CD4-positive, alpha-beta memory T cell (primary cell): ENCODE measurements around the gene AMPD1. TPM values are rescaled to one million over a fixed set of nuclear protein-coding genes. Genes with fewer than 3 reads are reported as not detected.
A peak's percentile ranks its signal among the peaks of the same experiment; 100 is the strongest.

Experiments
- CTCF ChIA-PET: fragments of 350-600 bp; sonication (Branson Sonifier 250); formaldehyde crosslinking; loops from one replicate; lab custom pipeline; 2021; ENCODE audit warnings: inconsistent platforms; ENCODE audit not compliant: partially characterized antibody; lab: Charles Lee
- POLR2A ChIA-PET: fragments of 350-600 bp; sonication (Branson Sonifier 250); formaldehyde crosslinking; loops from one replicate; lab custom pipeline; 2021; ENCODE audit not compliant: partially characterized antibody; lab: Charles Lee
- DNase-seq, 5 donors: peaks; one replicate each; pipeline versions ENCODE4 v3.0.0 to v3.0.0-alpha.2; 2020 to 2022; ENCODE audit warnings: mixed read lengths in 1 of 5
- H3K27ac ChIP-seq: one replicate; pipeline ENCODE4 v1.7.0; 2013; ENCODE audit warnings: low read depth, low read length
- H3K27me3 ChIP-seq: 2 replicates; pipeline ENCODE4 v1.7.0; 2013; ENCODE audit warnings: mild to moderate bottlenecking, low read length, moderate library complexity; ENCODE audit not compliant: insufficient read depth
- H3K36me3 ChIP-seq: 2 replicates; pipeline ENCODE4 v1.7.0; 2013; ENCODE audit warnings: mild to moderate bottlenecking, low read length, moderate library complexity; ENCODE audit not compliant: insufficient read depth
- H3K4me1 ChIP-seq: 2 replicates; pipeline ENCODE4 v1.7.0; 2013; ENCODE audit warnings: mild to moderate bottlenecking, low read length, moderate library complexity; ENCODE audit not compliant: insufficient read depth
- H3K4me3 ChIP-seq, 2 donors: one replicate each; pipeline ENCODE4 v1.7.0; 2013; ENCODE audit warnings: low read length in 2 of 2, mild to moderate bottlenecking in 1 of 2
- H3K9me3 ChIP-seq, 2 donors: one replicate each; pipeline ENCODE4 v1.7.0; 2013; ENCODE audit warnings: low read length in 2 of 2, control low read depth in 1 of 2; ENCODE audit not compliant: control insufficient read depth in 1 of 2
- H3K27ac Mint-ChIP-seq, 7 donors: one replicate each; pipeline ENCODE4 v1.8.0; 2020 to 2021; ENCODE audit warnings: mixed read lengths in 7 of 7, mild to moderate bottlenecking in 6 of 7, inconsistent platforms in 3 of 7, moderate library complexity in 3 of 7
- H3K27me3 Mint-ChIP-seq, 2 donors: one replicate each; pipeline ENCODE4 v1.8.0; 2020 to 2021; ENCODE audit warnings: mixed read lengths in 2 of 2
- H3K36me3 Mint-ChIP-seq, 2 donors: one replicate each; pipeline ENCODE4 v1.8.0; 2020 to 2021; ENCODE audit warnings: mixed read lengths in 2 of 2, inconsistent platforms in 1 of 2, mild to moderate bottlenecking in 1 of 2
- H3K4me1 Mint-ChIP-seq, 4 donors: one replicate each; pipeline ENCODE4 v1.8.0; 2020 to 2021; ENCODE audit warnings: mixed read lengths in 4 of 4, mild to moderate bottlenecking in 1 of 4
- H3K4me3 Mint-ChIP-seq, 8 donors: one replicate each; pipeline ENCODE4 v1.8.0; 2020 to 2021; ENCODE audit warnings: mixed read lengths in 8 of 8, mild to moderate bottlenecking in 7 of 8, moderate library complexity in 6 of 8, inconsistent platforms in 3 of 8
- H3K9me3 Mint-ChIP-seq, 8 donors: one replicate each; pipeline ENCODE4 v1.8.0; 2020 to 2021; ENCODE audit warnings: mixed read lengths in 8 of 8, mild to moderate bottlenecking in 5 of 8, inconsistent platforms in 3 of 8, moderate library complexity in 1 of 8
- intact Hi-C: fragments of 100-400 bp; cut with micrococcal nuclease; formaldehyde crosslinking; loops from one replicate; pipeline ENCODE4 v1.15.1; 2023
- polyA plus RNA-seq, 2 donors: library from polyadenylated mRNA; unstranded; fragments of 300-500 nt; fragmentation: Illumina TruSeq; gene quantifications; one replicate each; pipeline ENCODE4 v1.2.3, GENCODE V29; 2021
- total RNA-seq, 2 experiments: library from RNA; stranded (reverse); gene quantifications; one replicate each; pipeline ENCODE4 v1.2.3, GENCODE V29; 2021

The AMPD1 gene
- total and polyA plus RNA-seq, 4 experiments from 2014 or later, result not detected

DNA sequence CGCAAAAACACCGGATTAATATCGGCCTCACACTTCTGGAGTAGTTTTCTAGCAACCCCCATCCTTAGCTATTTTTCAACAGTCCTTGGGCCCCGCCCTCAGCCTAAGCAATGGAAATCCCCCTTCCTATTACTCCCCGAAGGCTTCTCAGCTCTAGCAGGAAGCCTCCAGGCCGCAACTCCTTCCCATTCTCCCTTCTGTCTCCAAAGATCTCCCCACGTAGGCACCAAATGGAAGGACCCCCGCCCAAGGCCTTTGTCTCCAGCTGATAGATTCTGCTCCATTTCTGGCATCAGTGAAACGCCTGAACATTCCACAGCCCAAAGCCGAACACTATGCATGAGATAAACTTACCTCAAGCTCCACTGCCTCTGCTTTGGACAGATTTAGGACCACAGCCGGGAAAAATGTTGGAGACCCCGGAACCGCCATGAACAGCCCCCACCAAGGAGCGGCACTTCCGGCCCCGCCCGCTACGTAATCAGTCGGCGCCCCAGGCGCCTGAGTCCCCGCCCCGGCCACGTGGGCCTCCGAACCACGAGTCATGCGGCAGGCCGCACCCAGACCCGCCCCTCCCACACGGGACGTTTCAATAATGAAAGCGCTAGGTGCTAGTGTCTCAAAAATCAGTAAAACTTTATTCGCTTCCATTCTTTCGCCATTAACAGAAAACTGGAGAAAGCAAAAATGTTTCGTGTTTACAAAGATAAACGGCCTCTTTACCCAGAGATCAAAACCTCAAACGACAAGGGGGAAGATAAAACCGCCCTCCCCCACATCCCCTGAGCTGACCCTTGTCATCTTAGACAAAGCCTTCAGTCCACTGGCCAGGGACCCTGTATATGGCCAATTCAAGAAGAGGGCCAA, 21.2 kb upstream of the AMPD1 start, which contains the start of gene NRAS:
Gene NRAS, minus strand, starts transcription at position 468 of the 867 bp plus-strand sequence. CDS start 611 bp downstream, outside the sequence.
- H3K9me3 ChIP-seq, result no peaks in the 10 kb centered on the region
- Mint-ChIP-seq H3K4me3 (peak within 1 kb of the TSS; percentile 94 to 99 (median 98)), H3K4me1 (peaks cover 10 to 25% (median 19%) of the 10 kb centered on the region in 4 donors), H3K9me3 (no peaks in the 10 kb centered on the region), H3K36me3 (peaks cover 32 to 81% of the 10 kb centered on the region in 2 donors), H3K27ac (peak within 1 kb of the TSS; percentile 99 to 100 (median 100)), H3K27me3 (no peaks in the 10 kb centered on the region)
- no peaks in the 10 kb centered on the region for H3K27me3 ChIP-seq
- peak within 1 kb of the TSS; percentile 97 for H3K27ac ChIP-seq
- H3K36me3 ChIP-seq, result peaks cover 44% of the 10 kb centered on the region
- POLR2A ChIA-PET, result interaction anchor here (0.8 to 2.7 kb wide), 16 partner anchors 10 to 812 kb away, joined by 3 to 31 read pairs (median 4); partner anchors contain the start of genes BCAS2, CSDE1, DENND2C and SIKE1
- DNase-seq, result peak; percentile 93 to 96 (median 94)
- CTCF ChIA-PET, result interaction anchor here (0.6 to 1.7 kb wide), 6 partner anchors 10 to 1644 kb away, joined by 3 to 7 read pairs (median 4); partner anchors contain the start of gene LRIG2
- intact Hi-C loops, result loop anchor here (1.0 to 2.0 kb wide), 6 partner anchors 41 to 370 kb away; partner anchors contain the start of genes BCAS2, CSDE1, DENND2C and SIKE1
- H3K4me1 ChIP-seq, result peaks cover 21% of the 10 kb centered on the region
- peak within 1 kb of the TSS; percentile 83 to 90 for H3K4me3 ChIP-seq

DNA sequence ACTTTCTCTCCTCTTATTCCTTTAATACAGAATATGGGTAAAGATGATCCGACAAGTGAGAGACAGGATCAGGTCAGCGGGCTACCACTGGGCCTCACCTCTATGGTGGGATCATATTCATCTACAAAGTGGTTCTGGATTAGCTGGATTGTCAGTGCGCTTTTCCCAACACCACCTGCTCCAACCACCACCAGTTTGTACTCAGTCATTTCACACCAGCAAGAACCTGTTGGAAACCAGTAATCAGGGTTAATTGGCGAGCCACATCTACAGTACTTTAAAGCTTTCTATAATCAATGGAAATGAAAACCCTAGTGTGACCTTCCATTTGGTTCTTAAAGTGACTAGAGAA, 20.6 kb upstream of the AMPD1 start:
- ChIA-PET POLR2A (interaction anchor here (0.9 to 2.7 kb wide), 15 partner anchors 9 to 812 kb away, joined by 3 to 31 read pairs (median 4); partner anchors contain the start of genes BCAS2, CSDE1, DENND2C and SIKE1), CTCF (interaction anchor here (0.8 to 1.7 kb wide), 5 partner anchors 9 to 1643 kb away, joined by 3 to 7 read pairs (median 3); partner anchors contain the start of genes LRIG2 and SIKE1)
- Mint-ChIP-seq H3K4me3 (peak overlapping the region; percentile 94 to 99 (median 98)), H3K4me1 (peaks cover 10 to 25% (median 19%) of the 10 kb centered on the region in 4 donors), H3K27me3 (no peaks in the 10 kb centered on the region), H3K36me3 (peaks cover 27 to 78% of the 10 kb centered on the region in 2 donors), H3K9me3 (no peaks in the 10 kb centered on the region), H3K27ac (peak overlapping the region; percentile 99 to 100 (median 100))
- Histone ChIP-seq H3K27me3 (no peaks in the 10 kb centered on the region), H3K27ac (peak overlapping the region; percentile 97), H3K36me3 (peaks cover 40% of the 10 kb centered on the region), H3K4me3 (peak overlapping the region; percentile 83 to 90), H3K4me1 (peaks cover 21% of the 10 kb centered on the region), H3K9me3 (no peaks in the 10 kb centered on the region)
- peak in 1 of 5 donors; percentile 15 for DNase-seq
- intact Hi-C loops, result loop anchor here (1.0 to 2.0 kb wide), 6 partner anchors 41 to 370 kb away; partner anchors contain the start of genes BCAS2, CSDE1, DENND2C and SIKE1

- H3K27ac ChIP-seq, result no peak overlapping the region
- H3K4me3 Mint-ChIP-seq, result no peak overlapping the region
- no peaks in the 10 kb centered on the region for H3K27me3 ChIP-seq
- ChIA-PET POLR2A (interaction anchor here (1.0 kb wide), 1 partner anchor 202 kb away, joined by 4 read pairs; the partner anchor contains the start of gene TRIM33), CTCF (no interaction called here)
- DNase-seq, result no peak
- H3K36me3 ChIP-seq, result peaks cover 33% of the 10 kb centered on the region
- peaks cover 23 to 67% of the 10 kb centered on the region in 2 donors for H3K36me3 Mint-ChIP-seq
- H3K27ac Mint-ChIP-seq, result peak overlapping the region in 1 of 7 donors; percentile 62
- peaks cover 10 to 25% (median 19%) of the 10 kb centered on the region in 4 donors for H3K4me1 Mint-ChIP-seq
- no peak overlapping the region for H3K4me3 ChIP-seq
- no peaks in the 10 kb centered on the region for H3K9me3 ChIP-seq
- H3K4me1 ChIP-seq, result peaks cover 21% of the 10 kb centered on the region
- H3K27me3 Mint-ChIP-seq, result no peaks in the 10 kb centered on the region
- intact Hi-C loops, result no loop called here
- no peaks in the 10 kb centered on the region for H3K9me3 Mint-ChIP-seq
Measured at GRCh38 chr1:114712977-114713376, 17.6 kb upstream of the AMPD1 start.

GRCh38 chr1:114710360-114710759, 15.0 kb upstream of the AMPD1 start:
- peaks cover 0 to 5% (median 4%) of the 10 kb centered on the region in 4 donors for H3K4me1 Mint-ChIP-seq
- DNase-seq, result no peak
- Histone ChIP-seq H3K27ac (no peak overlapping the region), H3K27me3 (no peaks in the 10 kb centered on the region), H3K4me3 (no peak overlapping the region), H3K9me3 (no peaks in the 10 kb centered on the region), H3K36me3 (peaks cover 41% of the 10 kb centered on the region), H3K4me1 (peaks cover 1% of the 10 kb centered on the region)
- CTCF ChIA-PET, result no interaction called here
- H3K27me3 Mint-ChIP-seq, result no peaks in the 10 kb centered on the region
- H3K9me3 Mint-ChIP-seq, result no peaks in the 10 kb centered on the region
- POLR2A ChIA-PET, result no interaction called here
- peak overlapping the region in 1 of 7 donors; percentile 83 for H3K27ac Mint-ChIP-seq
- peaks cover 34 to 67% of the 10 kb centered on the region in 2 donors for H3K36me3 Mint-ChIP-seq
- intact Hi-C loops, result no loop called here
- H3K4me3 Mint-ChIP-seq, result no peak overlapping the region

GRCh38 chr1:114707604-114708003, 12.3 kb upstream of the AMPD1 start:
- Mint-ChIP-seq H3K9me3 (no peaks in the 10 kb centered on the region), H3K27me3 (no peaks in the 10 kb centered on the region), H3K36me3 (peaks cover 27 to 54% of the 10 kb centered on the region in 2 donors), H3K27ac (peak overlapping the region in 1 of 7 donors; percentile 59), H3K4me3 (no peak overlapping the region), H3K4me1 (no peaks in the 10 kb centered on the region)
- no peak overlapping the region for H3K27ac ChIP-seq
- H3K36me3 ChIP-seq, result peaks cover 32% of the 10 kb centered on the region
- ChIA-PET POLR2A (no interaction called here), CTCF (interaction anchor here (1.3 to 1.7 kb wide), 2 partner anchors 8 to 38 kb away, joined by 4 to 5 read pairs; no protein-coding TSS in a partner anchor)
- no peak overlapping the region for H3K4me3 ChIP-seq
- H3K4me1 ChIP-seq, result no peaks in the 10 kb centered on the region
- H3K27me3 ChIP-seq, result no peaks in the 10 kb centered on the region
- intact Hi-C loops, result no loop called here
- no peak for DNase-seq
- no peaks in the 10 kb centered on the region for H3K9me3 ChIP-seq

- Histone ChIP-seq H3K4me1 (no peaks in the 10 kb centered on the region), H3K9me3 (no peaks in the 10 kb centered on the region), H3K36me3 (peaks cover 12% of the 10 kb centered on the region), H3K4me3 (no peak overlapping the region), H3K27me3 (no peaks in the 10 kb centered on the region), H3K27ac (no peak overlapping the region)
- peaks cover 16 to 26% of the 10 kb centered on the region in 2 donors for H3K36me3 Mint-ChIP-seq
- ChIA-PET CTCF (no interaction called here), POLR2A (interaction anchor here (0.7 kb wide), 1 partner anchor 8 kb away, joined by 3 read pairs; the partner anchor contains the start of gene AMPD1)
- no peaks in the 10 kb centered on the region for H3K4me1 Mint-ChIP-seq
- no peaks in the 10 kb centered on the region for H3K9me3 Mint-ChIP-seq
- H3K27me3 Mint-ChIP-seq, result peaks cover 0 to under 1% of the 10 kb centered on the region in 2 donors
- no peak overlapping the region for H3K4me3 Mint-ChIP-seq
- intact Hi-C loops, result no loop called here
- DNase-seq, result no peak
- H3K27ac Mint-ChIP-seq, result no peak overlapping the region
Measured at GRCh38 chr1:114703242-114703641, 7.9 kb upstream of the AMPD1 start.
